GM18861 (cell line): Measurements from ENCODE around the gene JAKMIP1.

ENCODE experiments used
- ATAC-seq: cut with Tn5 transposase; IDR thresholded peaks from one replicate; pipeline ENCODE4 v1.9.1; 2021; ENCODE audit not compliant: unreplicated experiment

The JAKMIP1 gene

GRCh38 chr4:6200011-6200921 lies at the start of gene JAKMIP1:
Gene JAKMIP1, minus strand, starts transcription at chr4:6200549. Its CDS starts 87,699 bp downstream, at chr4:6112850.
- ATAC-seq: peak; percentile 78

GRCh38 chr4:6248394-6248793 lies 48.0 kb upstream of the JAKMIP1 start:
- no peak for ATAC-seq

- no peak for ATAC-seq
These were observed 45.9 kb upstream of the JAKMIP1 start for GRCh38 chr4:6246170-6246634.

GRCh38 chr4:6245246-6246169 lies 45.2 kb upstream of the JAKMIP1 start:
- no peak for ATAC-seq

- ATAC-seq: no peak
These were observed 42.1 kb upstream of the JAKMIP1 start for GRCh38 chr4:6242271-6243029.

- ATAC-seq: no peak
These were observed 40.9 kb upstream of the JAKMIP1 start for GRCh38 chr4:6241062-6241845.

- no peak for ATAC-seq
These were observed 39.6 kb upstream of the JAKMIP1 start for GRCh38 chr4:6239968-6240367.

GRCh38 chr4:6239486-6239885 lies 39.1 kb upstream of the JAKMIP1 start:
- no peak for ATAC-seq

GRCh38 chr4:6236816-6237390 lies 36.6 kb upstream of the JAKMIP1 start:
- ATAC-seq: no peak

- ATAC-seq: no peak
These were observed 35.7 kb upstream of the JAKMIP1 start for GRCh38 chr4:6235901-6236640.

GRCh38 chr4:6235012-6235411 lies 34.7 kb upstream of the JAKMIP1 start:
- no peak for ATAC-seq

- no peak for ATAC-seq
These were observed 33.6 kb upstream of the JAKMIP1 start for GRCh38 chr4:6233929-6234328.

GRCh38 chr4:6232836-6233785 lies 32.8 kb upstream of the JAKMIP1 start:
- ATAC-seq: no peak

- ATAC-seq: no peak
These were observed 31.4 kb upstream of the JAKMIP1 start for GRCh38 chr4:6231663-6232165.

- ATAC-seq: no peak
These were observed 30.7 kb upstream of the JAKMIP1 start for GRCh38 chr4:6230827-6231662.

- ATAC-seq: no peak
These were observed 30.1 kb upstream of the JAKMIP1 start for GRCh38 chr4:6230502-6230785.
